H9 (cell line): ENCODE measurements around the gene DKK3. TPM values are rescaled to one million over a fixed set of nuclear protein-coding genes. Genes with fewer than 3 reads are reported as not detected.

ENCODE experiments used
- DNase-seq: peaks from one replicate; pipeline ENCODE4 v3.0.0-alpha.2; 2017
- H2AFZ ChIP-seq: one replicate; pipeline ENCODE4 v1.6.1; 2013; ENCODE audit warnings: mild to moderate bottlenecking, low read length, control low read depth, moderate library complexity
- H2AK5ac ChIP-seq: 2 replicates; pipeline ENCODE4 v1.6.1; 2013; ENCODE audit warnings: low read length, control low read depth, mixed read lengths; ENCODE audit not compliant: insufficient read length
- H2BK120ac ChIP-seq: one replicate; pipeline ENCODE4 v1.6.1; 2013; ENCODE audit warnings: low read depth, mild to moderate bottlenecking, low read length, control low read depth, inconsistent platforms; ENCODE audit not compliant: poor library complexity, severe bottlenecking
- H2BK12ac ChIP-seq: 2 replicates; pipeline ENCODE4 v1.6.1; 2013; ENCODE audit warnings: low read length, control low read depth, mixed read lengths, low read depth; ENCODE audit not compliant: insufficient read length
- H2BK15ac ChIP-seq: 2 replicates; pipeline ENCODE4 v1.6.1; 2013; ENCODE audit warnings: low read depth, low read length, control low read depth
- H2BK20ac ChIP-seq: one replicate; pipeline ENCODE4 v1.6.1; 2013; ENCODE audit warnings: low read depth, mild to moderate bottlenecking, low read length, control low read depth, inconsistent platforms; ENCODE audit not compliant: poor library complexity, severe bottlenecking
- H2BK5ac ChIP-seq: 2 replicates; pipeline ENCODE4 v1.6.1; 2013; ENCODE audit warnings: low read length, control low read depth, mixed read lengths; ENCODE audit not compliant: insufficient read length
- H3K14ac ChIP-seq: 2 replicates; pipeline ENCODE4 v1.6.1; 2013; ENCODE audit warnings: low read length, control low read depth; ENCODE audit not compliant: insufficient read depth
- H3K18ac ChIP-seq: 2 replicates; pipeline ENCODE4 v1.6.1; 2013; ENCODE audit warnings: low read depth, mild to moderate bottlenecking, mixed read lengths, low read length, control low read depth; ENCODE audit not compliant: insufficient read length
- H3K23ac ChIP-seq: 2 replicates; pipeline ENCODE4 v1.6.1; 2013; ENCODE audit warnings: low read length, control low read depth, mixed read lengths, low read depth; ENCODE audit not compliant: insufficient read length
- H3K23me2 ChIP-seq: 2 replicates; pipeline ENCODE4 v1.6.1; 2013; ENCODE audit warnings: low read depth, mild to moderate bottlenecking, mixed read lengths, low read length, control low read depth; ENCODE audit not compliant: insufficient read length, poor library complexity, severe bottlenecking
- H3K27ac ChIP-seq: 2 replicates; pipeline ENCODE4 v1.5.1; 2013; ENCODE audit warnings: low read length, control low read depth, mixed read lengths, low read depth; ENCODE audit not compliant: insufficient read length
- H3K27me3 ChIP-seq: 2 replicates; pipeline ENCODE4 v1.6.1; 2013; ENCODE audit warnings: low read length, control low read depth, inconsistent platforms; ENCODE audit not compliant: insufficient read depth
- H3K4ac ChIP-seq: 2 replicates; pipeline ENCODE4 v1.6.1; 2013; ENCODE audit warnings: low read depth, mild to moderate bottlenecking, control low read depth, inconsistent platforms, low read length, moderate library complexity
- H3K4me1 ChIP-seq: 2 replicates; pipeline ENCODE4 v1.6.1; 2013; ENCODE audit warnings: low read length, control low read depth, inconsistent platforms; ENCODE audit not compliant: insufficient read depth
- H3K4me2 ChIP-seq: 2 replicates; pipeline ENCODE4 v1.6.1; 2013; ENCODE audit warnings: low read length, control low read depth, mixed read lengths; ENCODE audit not compliant: insufficient read length, insufficient read depth
- H3K56ac ChIP-seq: 2 replicates; pipeline ENCODE4 v1.6.1; 2013; ENCODE audit warnings: low read depth, mild to moderate bottlenecking, mixed read lengths, low read length, control low read depth; ENCODE audit not compliant: insufficient read length
- H3K79me1 ChIP-seq: 2 replicates; pipeline ENCODE4 v1.6.1; 2013; ENCODE audit warnings: low read depth, mild to moderate bottlenecking, moderate library complexity, low read length, control low read depth, inconsistent platforms; ENCODE audit not compliant: insufficient read depth, poor library complexity, severe bottlenecking
- H3K79me2 ChIP-seq: 2 replicates; pipeline ENCODE4 v1.6.1; 2013; ENCODE audit warnings: low read length, control low read depth, inconsistent platforms; ENCODE audit not compliant: insufficient read depth
- H3K9ac ChIP-seq: 2 replicates; pipeline ENCODE4 v1.6.1; 2013; ENCODE audit warnings: low read length, control low read depth, mixed read lengths; ENCODE audit not compliant: insufficient read length; ENCODE audit errors: extremely low read depth
- H3K9me3 ChIP-seq: one replicate; pipeline ENCODE4 v1.6.1; 2013; ENCODE audit warnings: low read depth, low read length, inconsistent platforms; ENCODE audit not compliant: control insufficient read depth
- H3T11ph ChIP-seq: one replicate; pipeline ENCODE4 v1.6.1; 2013; ENCODE audit warnings: mild to moderate bottlenecking, low read length, control low read depth, inconsistent platforms
- H4K20me1 ChIP-seq: one replicate; pipeline ENCODE4 v1.6.1; 2013; ENCODE audit not compliant: control insufficient read depth, insufficient read length, insufficient read depth
- H4K5ac ChIP-seq: 2 replicates; pipeline ENCODE4 v1.6.1; 2013; ENCODE audit warnings: low read depth, mild to moderate bottlenecking, mixed read lengths, low read length, control low read depth; ENCODE audit not compliant: insufficient read length
- H4K8ac ChIP-seq: replicated peaks from 2 replicates; pipeline ENCODE4 v1.6.1; 2013; ENCODE audit warnings: low read length, control low read depth, mixed read lengths, low read depth; ENCODE audit not compliant: insufficient read length
- H4K91ac ChIP-seq: 2 replicates; pipeline ENCODE4 v1.6.1; 2013; ENCODE audit warnings: low read depth, mild to moderate bottlenecking, moderate library complexity, mixed read lengths, low read length, control low read depth; ENCODE audit not compliant: insufficient read length
- H3K27ac Mint-ChIP-seq, 3 experiments: 2 replicates in 2 of 3; 3 replicates in 1 of 3; pipeline ENCODE4 v1.8.0; 2020 to 2021; ENCODE audit warnings: mixed read lengths in 3 of 3, mild to moderate bottlenecking in 1 of 3, moderate library complexity in 1 of 3
- H3K27me3 Mint-ChIP-seq: 2 replicates; pipeline ENCODE4 v1.8.0; 2021; ENCODE audit warnings: low read depth, mild to moderate bottlenecking, moderate library complexity, mixed read lengths
- H3K36me3 Mint-ChIP-seq, 3 experiments: 2 replicates in 2 of 3; 3 replicates in 1 of 3; pipeline ENCODE4 v1.8.0; 2020 to 2021; ENCODE audit warnings: low read depth in 3 of 3, mixed read lengths in 3 of 3; ENCODE audit not compliant: insufficient read depth in 1 of 3
- H3K4me1 Mint-ChIP-seq, 2 experiments: 2 replicates each; pipeline ENCODE4 v1.8.0; 2020; ENCODE audit warnings: mixed read lengths in 2 of 2
- H3K4me3 Mint-ChIP-seq, 2 experiments: 2 replicates in 1 of 2; 3 replicates in 1 of 2; pipeline ENCODE4 v1.8.0; 2020 to 2021; ENCODE audit warnings: mild to moderate bottlenecking in 2 of 2, mixed read lengths in 2 of 2, moderate library complexity in 1 of 2
- H3K9me3 Mint-ChIP-seq, 2 experiments: 2 replicates in 1 of 2; 3 replicates in 1 of 2; pipeline ENCODE4 v1.8.0; 2020; ENCODE audit warnings: mild to moderate bottlenecking in 2 of 2, mixed read lengths in 2 of 2, moderate library complexity in 1 of 2
- WGBS: extraction: QIAGEN DNeasy Blood & Tissue Kit; methylation state at CpG from one replicate; pipeline ENCODE4 v1.1.7; 2013; ENCODE audit warnings: missing lambda C conversion rate, low lambda C conversion rate, mixed read lengths; ENCODE audit not compliant: insufficient read length; ENCODE audit errors: extremely low coverage; 5-methylcytosine and 5-hydroxymethylcytosine counted together
- total RNA-seq: library from RNA; stranded (reverse); gene quantifications from 2 replicates; pipeline ENCODE4 v1.2.1, GENCODE V29; 2021
- TF ChIP-seq, protein P1 (sequence below): fragments of 200-600 bp; sonication (generic); conservative IDR thresholded peaks from 3 replicates; pipeline ENCODE4 v1.8.0; 2021; ENCODE audit warnings: antibody characterized with exemption, mild to moderate bottlenecking

The DKK3 gene
- total RNA-seq, 1 experiment from 2014 or later, result 17.1 TPM

DNA sequence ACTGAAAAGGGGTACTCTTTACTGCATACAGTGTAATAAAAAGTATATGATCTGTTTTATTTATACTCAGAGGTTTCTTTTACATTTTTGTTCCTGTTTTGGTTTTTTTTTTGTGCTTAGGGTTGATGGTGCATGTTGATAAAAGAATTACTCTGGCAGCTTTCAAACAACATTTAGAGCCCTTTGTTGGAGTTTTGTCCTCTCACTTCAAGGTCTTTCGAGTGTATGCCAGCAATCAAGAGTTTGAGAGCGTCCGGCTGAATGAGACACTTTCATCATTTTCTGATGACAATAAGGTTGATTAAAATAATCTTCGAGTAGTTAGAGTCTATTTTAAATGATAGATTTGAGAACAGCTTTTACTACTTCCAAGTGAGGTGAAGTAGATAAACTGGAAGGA lies 60.6 kb downstream of the DKK3 start:
- Mint-ChIP-seq H3K27ac (no peak overlapping the region), H3K4me3 (no peak overlapping the region), H3K36me3 (peaks cover 0 to 20% (median 14%) of the 10 kb centered on the region in 3 experiments; a peak in 6 of 7 replicates), H3K9me3 (no peaks in the 10 kb centered on the region), H3K4me1 (no peaks in the 10 kb centered on the region), H3K27me3 (no peaks in the 10 kb centered on the region)
- Histone ChIP-seq H3K23me2 (no peaks in the 10 kb centered on the region), H3K27ac (no peak overlapping the region), H2BK5ac (no peak overlapping the region), H2AFZ (no peak overlapping the region), H2BK120ac (no peak overlapping the region), H4K91ac (no peak overlapping the region), H2BK12ac (no peak overlapping the region), H2AK5ac (no peak overlapping the region), H2BK15ac (no peak overlapping the region), H3K79me2 (no peaks in the 10 kb centered on the region), H3K9me3 (no peaks in the 10 kb centered on the region), H4K20me1 (no peaks in the 10 kb centered on the region), H3K4ac (no peak overlapping the region), H2BK20ac (no peak overlapping the region), H3K14ac (no peak overlapping the region), H4K8ac (no peak overlapping the region), H3K27me3 (no peaks in the 10 kb centered on the region), H3K9ac (no peak overlapping the region), H3K56ac (no peak overlapping the region), H3K79me1 (no peaks in the 10 kb centered on the region), H3K4me2 (no peak overlapping the region), H3K4me1 (no peaks in the 10 kb centered on the region), H3K18ac (no peak overlapping the region), H3T11ph (no peak overlapping the region), H4K5ac (no peak overlapping the region), H3K23ac (no peak overlapping the region)
- no peak for DNase-seq
- WGBS, result no CpG with 5 or more reads among the region's 4 CpGs
- TF ChIP-seq, protein P1, sequence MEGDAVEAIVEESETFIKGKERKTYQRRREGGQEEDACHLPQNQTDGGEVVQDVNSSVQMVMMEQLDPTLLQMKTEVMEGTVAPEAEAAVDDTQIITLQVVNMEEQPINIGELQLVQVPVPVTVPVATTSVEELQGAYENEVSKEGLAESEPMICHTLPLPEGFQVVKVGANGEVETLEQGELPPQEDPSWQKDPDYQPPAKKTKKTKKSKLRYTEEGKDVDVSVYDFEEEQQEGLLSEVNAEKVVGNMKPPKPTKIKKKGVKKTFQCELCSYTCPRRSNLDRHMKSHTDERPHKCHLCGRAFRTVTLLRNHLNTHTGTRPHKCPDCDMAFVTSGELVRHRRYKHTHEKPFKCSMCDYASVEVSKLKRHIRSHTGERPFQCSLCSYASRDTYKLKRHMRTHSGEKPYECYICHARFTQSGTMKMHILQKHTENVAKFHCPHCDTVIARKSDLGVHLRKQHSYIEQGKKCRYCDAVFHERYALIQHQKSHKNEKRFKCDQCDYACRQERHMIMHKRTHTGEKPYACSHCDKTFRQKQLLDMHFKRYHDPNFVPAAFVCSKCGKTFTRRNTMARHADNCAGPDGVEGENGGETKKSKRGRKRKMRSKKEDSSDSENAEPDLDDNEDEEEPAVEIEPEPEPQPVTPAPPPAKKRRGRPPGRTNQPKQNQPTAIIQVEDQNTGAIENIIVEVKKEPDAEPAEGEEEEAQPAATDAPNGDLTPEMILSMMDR, result no peak
